ENCODE results near the gene KCNJ14. TPM values are rescaled to one million over a fixed set of nuclear protein-coding genes. Genes with fewer than 3 reads are reported as not detected.
A peak's percentile ranks its signal among the peaks of the same experiment; 100 is the strongest.

Gene KCNJ14
- 1.7 and 2.2 TPM in 2 replicates for total RNA-seq

DNA sequence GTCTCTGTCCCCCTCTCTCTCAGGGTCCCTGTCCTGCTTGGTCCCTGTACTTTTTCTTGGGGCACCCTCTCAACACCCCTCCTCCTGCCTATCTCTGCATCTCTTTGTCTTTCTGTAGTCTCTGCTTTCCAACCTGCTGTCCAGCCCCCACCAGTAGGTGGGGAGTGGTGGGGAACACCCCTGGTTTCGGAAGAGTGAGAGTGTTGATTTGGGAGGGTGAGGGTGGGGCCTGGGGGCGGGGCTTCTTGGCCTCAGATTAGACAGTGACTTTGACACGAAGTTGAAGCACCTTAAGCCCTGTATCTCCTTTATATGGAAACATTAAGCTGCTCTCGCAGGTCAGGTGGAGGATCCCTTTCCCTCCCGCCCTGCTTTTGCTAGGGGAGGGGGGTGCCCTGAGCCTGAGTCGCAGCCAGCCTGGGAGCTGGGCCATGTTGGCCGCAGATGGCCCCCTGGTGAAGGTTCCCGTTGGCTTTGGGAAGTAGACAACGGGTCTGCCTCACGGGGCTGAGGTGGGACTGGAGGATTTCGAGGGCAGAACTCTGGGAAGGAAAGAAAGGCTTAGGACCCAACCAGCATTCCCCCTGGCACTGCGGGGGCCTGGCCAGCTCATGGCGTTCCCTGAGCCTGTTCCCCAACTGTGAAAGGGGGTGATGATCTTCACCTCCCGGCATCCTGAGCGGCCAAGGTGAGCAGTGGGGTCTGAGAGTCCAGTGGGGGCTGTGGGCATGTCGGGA, at the start of gene KCNJ14:
KCNJ14 (plus strand) TSS at position 404 of the 737 bp plus-strand sequence. CDS start 6,151 bp downstream, outside the sequence.
- CTCF ChIA-PET, result no interaction called here
- no peak within 1 kb of the TSS for H3K4me3 Mint-ChIP-seq
- no peaks in the 10 kb centered on the region for H3K9me3 Mint-ChIP-seq
- H3K27ac Mint-ChIP-seq, result no peak within 1 kb of the TSS
- no peaks in the 10 kb centered on the region for H3K27me3 Mint-ChIP-seq
- POLR2A ChIA-PET, result no interaction called here
- intact Hi-C loops (cut with micrococcal nuclease), result no loop called here
- H3K36me3 Mint-ChIP-seq (ENCODE audit: low read depth), result peaks cover 69% of the 10 kb centered on the region
- no peak for ATAC-seq (ENCODE audit: low read depth)
- TF ChIP-seq, protein P1, sequence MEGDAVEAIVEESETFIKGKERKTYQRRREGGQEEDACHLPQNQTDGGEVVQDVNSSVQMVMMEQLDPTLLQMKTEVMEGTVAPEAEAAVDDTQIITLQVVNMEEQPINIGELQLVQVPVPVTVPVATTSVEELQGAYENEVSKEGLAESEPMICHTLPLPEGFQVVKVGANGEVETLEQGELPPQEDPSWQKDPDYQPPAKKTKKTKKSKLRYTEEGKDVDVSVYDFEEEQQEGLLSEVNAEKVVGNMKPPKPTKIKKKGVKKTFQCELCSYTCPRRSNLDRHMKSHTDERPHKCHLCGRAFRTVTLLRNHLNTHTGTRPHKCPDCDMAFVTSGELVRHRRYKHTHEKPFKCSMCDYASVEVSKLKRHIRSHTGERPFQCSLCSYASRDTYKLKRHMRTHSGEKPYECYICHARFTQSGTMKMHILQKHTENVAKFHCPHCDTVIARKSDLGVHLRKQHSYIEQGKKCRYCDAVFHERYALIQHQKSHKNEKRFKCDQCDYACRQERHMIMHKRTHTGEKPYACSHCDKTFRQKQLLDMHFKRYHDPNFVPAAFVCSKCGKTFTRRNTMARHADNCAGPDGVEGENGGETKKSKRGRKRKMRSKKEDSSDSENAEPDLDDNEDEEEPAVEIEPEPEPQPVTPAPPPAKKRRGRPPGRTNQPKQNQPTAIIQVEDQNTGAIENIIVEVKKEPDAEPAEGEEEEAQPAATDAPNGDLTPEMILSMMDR (IDR thresholded peaks at IDR 0.05), result no peak
- H3K4me1 Mint-ChIP-seq, result peaks cover 8% of the 10 kb centered on the region
- no peak for DNase-seq

DNA sequence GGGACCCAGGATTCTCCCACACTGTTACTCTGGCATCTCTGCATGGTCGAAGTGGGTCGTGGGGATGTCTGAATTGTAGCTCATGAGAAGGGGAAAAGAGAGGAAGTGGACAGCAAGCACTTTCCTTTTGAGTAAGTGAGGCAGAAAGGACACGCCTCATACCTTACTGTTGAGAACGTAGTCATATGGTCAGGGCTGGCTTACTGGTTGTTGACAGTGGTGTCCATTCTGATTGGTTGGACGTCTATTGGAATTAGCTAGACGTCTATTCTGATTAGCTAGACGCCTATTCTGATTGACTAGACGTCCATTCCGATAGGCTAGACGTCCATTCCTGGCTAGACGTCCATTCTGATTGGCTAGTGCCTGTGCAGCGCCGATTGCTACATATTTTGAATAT, 49.5 kb upstream of the KCNJ14 start:
- H3K36me3 Mint-ChIP-seq (ENCODE audit: low read depth), result no peaks in the 10 kb centered on the region
- no peak overlapping the region for H3K4me3 Mint-ChIP-seq
- H3K27me3 Mint-ChIP-seq, result peaks cover 25% of the 10 kb centered on the region
- H3K27ac Mint-ChIP-seq, result no peak overlapping the region
- ATAC-seq (ENCODE audit: low read depth), result no peak
- intact Hi-C loops (cut with micrococcal nuclease), result no loop called here
- TF ChIP-seq, protein P1 (IDR thresholded peaks at IDR 0.05), result no peak
- DNase-seq, result no peak
- ChIA-PET CTCF (no interaction called here), POLR2A (no interaction called here)
- peaks cover 6% of the 10 kb centered on the region for H3K4me1 Mint-ChIP-seq
- H3K9me3 Mint-ChIP-seq, result peaks cover 4% of the 10 kb centered on the region

DNA sequence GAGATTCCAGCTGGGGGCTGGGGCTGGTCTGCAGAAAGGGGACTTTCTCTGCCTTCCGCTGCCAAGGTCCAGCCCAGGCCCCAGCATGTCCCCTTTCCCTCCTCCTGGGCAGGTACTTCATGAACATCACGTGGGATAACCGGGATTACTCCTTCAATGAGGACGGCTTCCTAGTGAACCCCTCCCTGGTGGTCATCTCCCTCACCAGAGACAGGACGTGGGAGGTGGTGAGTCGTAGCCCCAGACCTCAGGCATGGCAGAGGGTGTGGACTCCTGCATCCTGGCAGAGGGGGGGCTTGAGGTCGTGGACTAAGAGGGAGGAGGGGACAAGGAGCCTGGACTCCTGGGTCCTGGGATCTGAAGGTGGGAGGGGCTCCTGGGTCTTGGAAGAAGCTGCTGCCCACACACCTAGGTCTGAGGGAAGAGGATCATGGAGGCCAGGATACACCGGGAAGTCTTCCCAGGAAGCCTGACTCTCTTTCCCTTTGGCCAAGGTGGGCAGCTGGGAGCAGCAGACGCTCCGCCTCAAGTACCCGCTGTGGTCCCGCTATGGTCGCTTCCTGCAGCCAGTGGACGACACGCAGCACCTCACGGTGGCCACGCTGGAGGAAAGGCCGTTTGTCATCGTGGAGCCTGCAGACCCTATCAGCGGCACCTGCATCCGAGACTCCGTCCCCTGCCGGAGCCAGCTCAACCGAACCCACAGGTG, 41.3 kb upstream of the KCNJ14 start:
- intact Hi-C loops (cut with micrococcal nuclease), result loop anchor here (2.0 kb wide), 1 partner anchor 15 kb away; no protein-coding TSS in a partner anchor
- no peaks in the 10 kb centered on the region for H3K36me3 Mint-ChIP-seq (ENCODE audit: low read depth)
- POLR2A ChIA-PET, result interaction anchor here (0.8 to 1.4 kb wide), 2 partner anchors 10 to 22 kb away, joined by 3 read pairs; partner anchors contain the start of gene KDELR1
- DNase-seq (no peak), ATAC-seq (ENCODE audit: low read depth) (no peak)
- no peak overlapping the region for H3K4me3 Mint-ChIP-seq
- TF ChIP-seq, protein P1 (IDR thresholded peaks at IDR 0.05), result no peak
- no peak overlapping the region for H3K27ac Mint-ChIP-seq
- peaks cover 34% of the 10 kb centered on the region for H3K27me3 Mint-ChIP-seq
- CTCF ChIA-PET, result no interaction called here
- H3K9me3 Mint-ChIP-seq, result no peaks in the 10 kb centered on the region
- H3K4me1 Mint-ChIP-seq, result peaks cover 15% of the 10 kb centered on the region

DNA sequence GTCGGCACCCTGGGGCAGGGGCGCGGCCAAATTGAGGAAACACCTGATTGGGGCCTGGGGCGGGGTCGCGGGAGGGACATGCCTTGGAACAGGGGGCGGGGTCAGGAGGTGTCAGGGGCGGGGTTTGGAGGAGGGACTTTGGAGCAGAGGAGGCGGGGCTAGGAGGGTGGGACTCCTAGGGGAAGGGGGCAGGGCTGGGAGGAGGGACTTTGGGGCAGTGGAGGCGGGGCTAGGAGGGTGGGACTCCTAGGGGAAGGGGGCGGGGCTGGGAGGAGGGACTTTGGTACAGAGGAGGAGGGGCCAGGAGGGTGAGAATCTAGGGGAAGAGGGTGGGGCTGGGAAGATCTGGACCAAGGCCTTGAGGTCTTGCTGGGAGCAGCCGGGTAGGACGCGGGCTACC, 40.0 kb upstream of the KCNJ14 start:
- H3K9me3 Mint-ChIP-seq, result no peaks in the 10 kb centered on the region
- H3K36me3 Mint-ChIP-seq (ENCODE audit: low read depth), result peaks cover 1% of the 10 kb centered on the region
- H3K4me3 Mint-ChIP-seq, result no peak overlapping the region
- TF ChIP-seq, protein P1 (IDR thresholded peaks at IDR 0.05), result no peak
- intact Hi-C loops (cut with micrococcal nuclease), result loop anchor here (2.0 kb wide), 1 partner anchor 17 kb away; no protein-coding TSS in a partner anchor
- CTCF ChIA-PET, result interaction anchor here (1.0 kb wide), 1 partner anchor 24 kb away, joined by 3 read pairs; the partner anchor contains the start of gene KDELR1
- ATAC-seq (ENCODE audit: low read depth) (peak; percentile 68), DNase-seq (no peak)
- POLR2A ChIA-PET, result interaction anchor here (1.4 kb wide), 1 partner anchor 24 kb away, joined by 3 read pairs; the partner anchor contains the start of gene KDELR1
- peaks cover 18% of the 10 kb centered on the region for H3K4me1 Mint-ChIP-seq
- H3K27ac Mint-ChIP-seq, result no peak overlapping the region
- peaks cover 34% of the 10 kb centered on the region for H3K27me3 Mint-ChIP-seq

DNA sequence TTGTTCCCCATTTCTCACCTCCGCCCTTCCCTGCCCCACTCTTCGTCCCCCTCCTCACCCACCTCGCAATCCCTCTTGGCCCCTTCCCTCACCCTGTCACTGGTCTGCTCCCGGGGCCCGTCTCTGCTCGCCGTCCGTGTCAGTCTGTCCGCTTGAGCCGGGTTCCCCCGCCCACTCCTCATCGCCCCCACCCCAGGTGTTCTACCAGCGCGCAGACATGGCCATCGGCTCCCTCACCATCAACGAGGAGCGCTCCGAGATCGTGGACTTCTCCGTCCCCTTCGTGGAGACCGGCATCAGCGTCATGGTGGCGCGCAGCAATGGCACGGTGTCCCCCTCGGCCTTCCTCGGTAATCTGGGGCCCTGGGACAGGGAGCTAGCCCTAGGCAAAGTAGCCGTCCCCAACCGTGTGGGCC, 39.6 kb upstream of the KCNJ14 start:
- POLR2A ChIA-PET, result no interaction called here
- Mint-ChIP-seq H3K4me1 (peaks cover 18% of the 10 kb centered on the region), H3K9me3 (no peaks in the 10 kb centered on the region), H3K4me3 (no peak overlapping the region), H3K27ac (no peak overlapping the region), H3K36me3 (ENCODE audit: low read depth) (peaks cover 1% of the 10 kb centered on the region), H3K27me3 (peaks cover 30% of the 10 kb centered on the region)
- DNase-seq, result no peak
- intact Hi-C loops (cut with micrococcal nuclease), result loop anchor here (2.0 kb wide), 1 partner anchor 17 kb away; no protein-coding TSS in a partner anchor
- ATAC-seq (ENCODE audit: low read depth), result no peak
- TF ChIP-seq, protein P1 (IDR thresholded peaks at IDR 0.05), result no peak
- CTCF ChIA-PET, result no interaction called here
